ENCODE measurements around the gene BMPR2.
A peak's percentile ranks its signal among the peaks of the same experiment; 100 is the strongest.
"Not testable (repeated sequence)": the region's sequence is repeated elsewhere in the genome, so short reads cannot be mapped to it uniquely, and the experiment has no call there.

The BMPR2 gene

DNA sequence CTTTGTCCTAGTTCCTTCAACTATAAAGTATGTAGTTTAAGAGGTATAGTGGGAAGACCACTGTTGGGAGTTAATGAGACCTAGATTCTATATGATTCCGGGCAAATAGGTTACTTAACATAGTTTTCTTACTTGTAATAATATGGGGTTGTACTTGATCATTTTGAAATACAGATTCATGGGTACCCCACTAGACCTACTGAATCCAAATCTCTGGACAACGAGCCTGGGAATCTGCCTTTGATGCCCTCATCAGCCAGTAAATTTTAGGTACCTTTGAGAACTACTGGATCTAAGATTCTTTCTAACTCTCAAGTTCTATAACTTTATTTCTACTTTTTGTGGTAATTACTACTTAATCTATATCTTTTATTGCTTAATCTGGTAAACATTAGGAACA is 6.6 kb downstream of the BMPR2 start:
- DNase-seq: no peak

DNA sequence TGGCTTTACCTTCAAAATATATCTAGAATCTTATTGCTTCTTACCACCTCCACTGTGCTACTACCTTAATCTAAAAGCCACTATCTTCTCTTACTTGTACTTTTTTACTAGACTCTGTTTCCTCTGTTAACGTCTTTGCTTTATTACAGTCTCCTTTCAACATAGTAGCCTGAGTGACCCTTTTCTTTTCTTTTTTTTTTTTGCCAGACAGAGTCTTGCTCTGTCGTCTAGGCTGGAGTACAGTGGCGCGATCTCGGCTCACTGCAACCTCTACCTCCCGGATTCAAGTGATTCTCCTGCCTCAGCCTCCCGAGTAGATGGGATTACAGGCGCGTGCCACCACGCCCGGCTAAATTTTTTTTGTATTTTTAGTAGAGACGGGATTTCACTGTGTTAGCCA is 10.4 kb downstream of the BMPR2 start:
- not testable (repeated sequence) for DNase-seq

DNA sequence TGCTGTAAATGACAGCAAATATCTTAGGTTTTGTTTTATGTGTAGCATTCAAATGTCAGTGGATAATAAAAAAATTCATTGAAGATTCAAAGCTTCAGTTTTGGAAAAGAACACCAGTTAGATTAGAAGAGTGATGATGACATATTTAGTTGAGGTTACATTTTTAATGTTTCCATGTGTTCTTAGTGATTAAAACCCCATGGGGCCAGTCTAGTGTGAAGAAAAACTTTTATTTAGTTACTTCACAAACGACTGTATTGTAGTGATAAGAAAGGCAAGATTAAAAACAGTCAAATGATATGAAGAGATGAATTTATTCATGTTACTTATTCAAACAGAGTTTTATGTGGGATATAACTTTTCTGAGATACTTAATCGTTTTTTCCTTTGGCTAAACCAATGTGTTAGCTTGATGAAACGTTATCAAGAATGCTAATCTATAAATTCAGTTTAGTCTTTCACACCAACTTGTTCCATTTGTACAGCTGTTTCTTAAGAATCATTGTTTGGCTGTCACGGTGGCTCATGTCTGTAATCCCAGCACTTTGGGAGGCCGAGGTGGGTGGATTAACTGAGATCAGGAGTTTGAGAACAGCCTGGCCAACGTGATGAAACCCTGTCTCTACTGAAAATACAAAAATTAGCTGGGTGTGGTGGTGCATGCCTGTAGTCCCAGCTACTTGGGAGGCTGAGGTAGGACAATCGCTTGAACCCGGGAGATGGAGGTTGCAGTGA is 11.6 kb downstream of the BMPR2 start:
- DNase-seq: peak in 1 of 5 experiments; percentile 16

DNA sequence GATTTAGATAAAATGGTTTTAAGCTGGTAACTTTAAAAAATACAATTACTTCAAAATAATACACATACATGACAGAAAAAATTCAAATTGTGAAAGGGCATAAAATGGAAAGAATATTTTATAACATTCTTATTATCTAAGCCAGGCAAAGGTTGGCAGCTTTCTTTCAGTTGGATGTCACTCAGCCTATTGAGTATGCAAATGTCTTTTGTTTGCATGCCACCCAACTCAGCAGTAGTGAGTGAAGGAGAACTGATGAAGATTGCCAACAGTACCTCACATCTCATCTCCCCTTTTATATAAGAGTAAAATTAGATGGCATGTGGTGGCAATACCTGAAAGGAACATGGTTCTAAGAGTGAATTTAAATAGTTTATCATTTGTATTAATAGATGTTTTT is 24.8 kb downstream of the BMPR2 start:
- DNase-seq: peak in 1 of 5 experiments; percentile 21

DNA sequence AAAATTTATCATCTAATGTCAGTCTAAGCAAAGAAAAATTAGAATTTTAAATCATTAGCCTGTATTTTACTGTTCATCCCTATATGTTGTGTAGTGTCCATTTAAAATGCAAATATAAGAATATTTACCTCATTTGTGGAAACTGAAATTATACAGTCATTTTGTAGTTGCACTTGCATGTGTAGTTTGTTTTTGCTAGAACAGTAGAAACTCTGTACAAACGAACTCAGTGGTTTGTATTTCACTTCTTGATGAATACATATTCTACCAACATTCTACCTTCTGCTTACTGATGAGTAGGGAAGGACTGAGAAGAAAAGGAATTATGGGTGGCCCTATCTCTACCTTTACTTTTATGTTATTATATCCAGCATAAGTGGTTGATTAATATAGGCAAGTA is 29.7 kb downstream of the BMPR2 start:
- peak in 1 of 5 experiments; percentile 17 for DNase-seq

DNA sequence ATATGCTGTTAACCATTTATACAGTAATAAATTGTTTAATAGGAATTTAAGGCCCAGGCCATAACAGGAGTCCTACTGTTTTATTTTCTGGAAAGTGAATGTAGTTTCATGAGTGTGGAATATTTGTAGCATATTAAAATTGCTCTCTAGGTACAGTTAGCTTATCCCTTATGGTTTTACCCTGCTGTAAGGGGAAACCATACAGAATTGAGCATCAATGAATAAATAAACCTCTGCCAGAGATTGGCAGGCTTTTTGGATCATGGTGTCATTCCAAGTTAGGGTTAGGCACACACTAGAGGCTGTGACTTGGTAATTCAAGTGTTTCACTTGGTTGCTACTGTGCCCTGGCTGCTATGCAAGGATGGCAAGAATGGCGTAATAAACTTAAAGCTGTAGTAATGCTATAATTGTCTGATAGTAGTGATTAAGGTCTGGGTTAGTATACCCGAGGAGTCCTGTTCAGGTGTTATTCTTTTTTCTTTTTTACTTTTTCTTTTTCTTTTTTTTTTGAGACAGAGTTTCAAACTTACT is 30.4 kb downstream of the BMPR2 start:
- DNase-seq: no peak

DNA sequence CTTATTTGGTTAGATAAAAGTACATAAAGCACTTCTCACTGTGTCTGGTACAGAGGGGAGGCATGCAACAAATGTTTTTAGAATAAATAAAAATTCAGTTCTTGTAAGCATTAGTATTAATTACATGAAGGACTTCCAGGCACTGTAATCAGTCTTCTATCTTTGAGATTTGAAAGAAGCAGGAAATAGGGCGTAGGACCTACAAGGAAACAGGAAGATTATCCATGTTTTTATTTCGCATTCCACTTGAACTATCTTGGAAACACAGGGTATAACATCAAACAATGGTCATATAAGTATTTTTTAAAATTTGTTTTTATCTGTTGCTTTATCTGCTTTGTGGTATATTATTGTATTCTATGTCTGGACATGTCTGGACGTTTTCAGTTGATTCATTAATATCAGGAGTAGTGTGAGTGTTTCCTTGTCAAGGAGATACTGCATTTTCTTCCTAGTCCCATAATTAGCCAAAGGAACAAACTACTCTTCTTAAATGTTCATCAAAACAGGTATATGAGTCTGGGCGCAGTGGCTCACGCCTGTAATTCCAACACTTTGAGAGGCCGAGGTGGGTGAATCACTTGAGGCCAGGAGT is 32.5 kb downstream of the BMPR2 start:
- no peak for DNase-seq

DNA sequence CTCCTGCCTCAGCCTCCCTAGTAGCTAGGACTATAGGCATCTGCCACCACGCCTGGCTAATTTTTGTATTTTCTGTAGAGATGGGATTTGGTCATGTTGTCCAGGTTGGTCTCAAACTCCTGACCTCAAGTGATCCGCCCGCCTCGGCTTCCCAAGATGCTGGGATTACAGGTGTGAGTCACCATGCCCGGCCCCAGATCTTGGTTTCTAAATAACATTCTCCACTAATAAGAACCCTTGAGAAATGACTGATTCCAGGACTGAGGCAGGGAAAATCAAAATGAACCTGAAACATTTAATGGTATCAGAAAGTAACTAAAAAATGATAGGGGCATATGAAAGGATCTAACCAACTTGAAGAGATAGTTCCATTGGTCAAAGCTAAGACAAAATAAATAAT is 34.0 kb downstream of the BMPR2 start:
- DNase-seq: no peak

DNA sequence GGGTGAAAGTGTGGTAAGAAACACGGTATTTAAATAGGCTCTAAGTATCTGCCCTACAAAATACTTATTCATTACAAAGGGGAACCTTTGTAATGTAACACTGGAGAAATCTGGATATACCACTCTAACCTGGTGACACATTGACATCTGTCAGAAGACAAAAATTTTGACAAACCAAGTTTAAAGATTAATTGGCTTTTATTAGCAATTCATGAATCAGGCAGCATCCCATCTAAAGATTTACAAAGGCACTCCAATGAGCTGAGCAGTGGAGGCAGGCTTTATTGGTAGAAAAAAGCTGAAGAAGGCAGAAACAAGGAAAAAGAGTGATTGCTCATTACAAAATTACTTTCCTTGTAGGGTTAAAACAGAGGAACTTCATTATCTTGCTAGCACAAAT is 35.0 kb downstream of the BMPR2 start:
- no peak for DNase-seq

DNA sequence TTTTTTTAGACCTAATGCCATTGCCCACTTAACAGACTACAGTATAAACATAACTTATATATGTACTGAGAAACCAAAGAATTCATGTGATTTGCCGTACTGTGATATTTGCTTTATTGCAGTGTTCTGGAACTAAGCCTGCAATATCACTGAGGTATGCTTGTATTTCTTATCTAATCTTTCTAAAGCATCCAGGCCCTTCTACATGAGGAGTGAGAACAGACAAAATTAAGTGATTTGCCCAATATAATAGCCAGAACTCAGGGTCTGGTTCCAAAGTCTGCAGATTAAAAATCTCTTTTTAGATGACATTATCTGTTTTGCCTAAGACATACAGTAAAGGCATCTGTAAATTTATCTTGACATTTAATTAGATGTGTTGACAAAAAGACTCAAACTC is 41.9 kb downstream of the BMPR2 start:
- no peak for DNase-seq

DNA sequence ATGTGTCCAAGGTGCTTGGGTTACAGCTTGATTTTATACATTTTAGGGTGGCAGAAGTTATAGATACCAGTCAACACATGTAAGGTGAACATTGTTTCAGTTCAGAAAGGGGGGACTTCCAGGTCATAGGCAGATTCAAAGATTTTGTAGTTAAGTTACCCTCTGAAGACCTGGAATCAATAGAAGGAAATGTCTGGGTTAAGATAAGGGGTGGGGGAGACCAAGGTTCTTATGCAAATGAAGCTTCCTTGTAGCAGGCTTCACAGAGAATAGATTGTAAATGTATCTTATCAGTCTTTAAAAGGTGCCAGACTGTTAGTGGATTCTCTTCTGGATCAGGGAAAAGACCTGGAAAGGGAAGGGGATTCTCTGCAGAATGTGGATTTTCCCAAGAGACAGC is 42.4 kb downstream of the BMPR2 start:
- no peak for DNase-seq

DNA sequence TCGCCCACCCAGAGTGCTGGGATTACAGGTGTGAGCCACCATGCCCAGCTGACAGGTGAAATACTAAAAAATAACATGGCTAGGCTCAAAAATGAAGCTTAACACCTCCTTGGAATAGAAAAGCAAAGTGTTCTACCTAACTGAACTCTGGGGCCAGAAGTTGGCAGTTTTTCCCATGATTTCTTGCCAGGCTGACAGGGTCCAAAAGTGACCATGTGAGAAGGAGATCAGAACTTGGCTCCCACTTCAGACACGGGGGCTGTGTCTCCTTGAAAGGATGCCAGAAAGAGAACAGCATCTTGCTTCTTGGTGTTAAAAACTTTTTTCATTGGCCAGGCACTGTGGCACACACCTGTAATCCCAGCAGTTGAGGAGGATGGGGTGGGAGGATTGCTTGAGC is 47.0 kb downstream of the BMPR2 start:
- no peak for DNase-seq

DNA sequence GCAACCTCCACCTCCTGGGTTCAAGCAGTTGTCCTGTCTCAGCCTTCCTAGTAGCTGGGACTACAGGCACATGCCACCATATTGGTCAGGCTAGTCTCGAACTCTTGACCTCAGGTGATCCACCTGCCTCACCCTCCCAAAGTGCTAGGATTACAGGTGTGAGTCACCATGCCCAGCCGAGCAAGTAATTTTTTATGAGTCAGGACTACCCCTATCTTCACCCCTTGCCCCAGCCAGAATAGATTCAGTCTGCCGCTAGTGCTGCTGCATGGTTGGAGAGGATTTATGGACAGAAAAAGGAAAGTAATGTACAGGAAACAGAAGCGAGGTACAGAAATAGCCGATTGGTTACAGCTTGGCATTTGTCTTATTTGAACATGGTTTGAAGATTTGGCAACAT is 48.9 kb downstream of the BMPR2 start:
- no peak for DNase-seq

DNA sequence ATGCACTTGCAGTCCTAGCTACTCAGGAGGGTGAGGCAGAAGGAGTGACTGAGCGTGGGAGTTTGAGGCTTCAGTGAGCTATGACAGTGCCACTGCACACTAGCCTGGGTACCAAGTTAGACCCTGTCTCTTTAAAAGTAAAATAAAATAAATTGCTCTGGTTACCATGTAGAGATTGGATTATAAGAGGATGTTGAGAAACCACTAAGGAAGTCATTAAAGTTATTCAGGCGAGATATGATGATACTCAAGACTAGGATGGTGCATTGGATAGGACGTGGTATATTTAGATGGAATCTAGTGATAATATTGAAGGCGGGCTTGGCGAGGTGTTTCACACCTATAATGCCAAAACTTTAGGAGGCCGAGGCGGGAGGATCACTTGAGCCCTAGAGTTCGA is 50.6 kb downstream of the BMPR2 start:
- DNase-seq: peak in 1 of 5 experiments; percentile 24

DNA sequence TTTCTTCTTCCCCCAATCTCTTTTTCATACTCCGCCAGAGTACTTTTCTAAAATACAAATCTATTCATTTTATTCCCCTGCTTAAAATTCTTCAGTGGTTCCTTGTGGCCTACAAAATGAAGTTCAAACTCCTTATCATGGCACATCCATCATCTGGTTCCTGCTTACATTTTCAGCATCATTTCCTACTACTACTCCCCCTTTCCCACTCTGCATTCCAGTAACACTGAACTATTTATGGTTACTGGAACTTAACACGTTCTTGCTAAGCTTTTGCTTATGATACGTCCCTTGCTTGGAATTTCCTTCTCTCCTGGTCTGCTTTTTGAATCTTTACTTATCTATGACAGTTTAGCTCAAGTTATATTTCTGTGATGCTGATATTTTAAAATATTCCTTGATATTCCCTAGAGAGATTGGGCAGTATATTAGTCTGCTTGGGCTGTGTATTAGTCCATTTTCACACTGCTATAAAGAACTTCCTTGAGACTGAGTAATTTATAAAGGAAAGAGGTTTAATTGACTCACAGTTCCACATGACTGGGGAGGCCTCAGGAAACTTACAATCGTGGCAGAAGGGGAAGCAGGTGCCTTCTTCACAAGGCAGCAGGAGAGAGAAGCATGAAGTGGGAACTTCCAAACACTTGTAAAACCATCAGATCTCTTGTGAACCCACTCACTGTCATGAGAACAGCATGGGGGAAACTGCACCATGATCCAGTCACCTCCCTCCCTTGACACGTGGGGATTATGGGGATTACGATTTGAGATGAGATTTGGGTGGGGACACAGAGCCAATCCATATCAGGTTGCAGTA is 53.2 kb downstream of the BMPR2 start:
- DNase-seq: no peak

DNA sequence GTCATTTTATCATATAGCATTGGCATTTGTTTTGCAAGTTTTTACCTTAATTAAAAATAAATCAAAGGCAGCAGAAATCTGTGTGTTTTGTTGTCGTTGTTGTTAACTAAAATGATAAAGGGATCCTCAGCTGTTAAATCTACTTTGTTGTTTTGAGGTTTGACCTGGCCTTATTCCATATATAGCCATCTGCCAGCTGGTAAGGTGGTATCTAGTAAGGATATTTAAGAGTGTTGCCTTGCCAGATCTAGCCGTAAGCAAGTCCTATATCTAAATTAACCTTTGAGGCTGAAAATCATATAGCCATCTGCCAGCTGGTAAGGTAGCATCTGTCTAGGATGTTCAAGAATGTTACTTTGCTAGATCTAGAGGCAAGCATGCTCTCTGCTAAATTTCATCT is 56.6 kb downstream of the BMPR2 start:
- no peak for DNase-seq

DNA sequence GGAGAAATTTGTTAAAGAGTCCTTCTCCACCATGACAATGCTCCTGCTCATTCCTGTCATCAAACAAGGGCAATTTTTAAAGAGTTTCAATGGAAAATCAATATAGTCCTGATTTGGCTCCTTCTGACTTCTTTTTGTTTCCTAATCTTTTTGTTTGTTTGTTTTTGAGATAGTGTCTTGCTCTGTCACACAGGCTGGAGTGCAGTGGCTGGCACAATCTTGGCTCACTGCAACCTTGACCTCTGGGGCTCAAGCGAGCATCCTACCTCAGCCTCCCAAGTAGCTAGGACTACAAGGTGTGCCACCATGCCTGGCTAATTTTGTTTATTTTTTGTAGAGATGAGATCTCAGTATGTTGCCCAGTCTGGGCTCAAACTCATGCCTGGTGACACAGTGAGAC is 58.3 kb downstream of the BMPR2 start:
- DNase-seq: no peak

DNA sequence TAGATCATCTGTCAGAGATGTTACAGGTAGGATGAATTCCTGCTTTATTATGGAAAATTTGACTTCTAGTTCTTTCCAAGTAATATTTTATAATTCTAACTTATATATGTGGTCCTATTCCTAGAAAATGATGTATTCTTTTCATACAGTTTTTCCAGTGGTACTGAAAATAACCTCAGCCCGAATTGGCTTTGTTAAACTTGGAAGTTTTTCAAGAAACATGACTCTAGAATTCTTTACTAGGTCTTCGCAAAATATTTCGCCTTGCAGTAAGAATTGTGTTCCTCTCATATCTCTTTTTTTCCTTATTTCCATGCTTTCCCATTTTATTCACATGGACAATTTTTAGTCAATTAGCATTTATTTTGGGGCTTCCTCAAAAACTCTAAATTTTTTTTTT is 60.5 kb downstream of the BMPR2 start:
- no peak for DNase-seq

DNA sequence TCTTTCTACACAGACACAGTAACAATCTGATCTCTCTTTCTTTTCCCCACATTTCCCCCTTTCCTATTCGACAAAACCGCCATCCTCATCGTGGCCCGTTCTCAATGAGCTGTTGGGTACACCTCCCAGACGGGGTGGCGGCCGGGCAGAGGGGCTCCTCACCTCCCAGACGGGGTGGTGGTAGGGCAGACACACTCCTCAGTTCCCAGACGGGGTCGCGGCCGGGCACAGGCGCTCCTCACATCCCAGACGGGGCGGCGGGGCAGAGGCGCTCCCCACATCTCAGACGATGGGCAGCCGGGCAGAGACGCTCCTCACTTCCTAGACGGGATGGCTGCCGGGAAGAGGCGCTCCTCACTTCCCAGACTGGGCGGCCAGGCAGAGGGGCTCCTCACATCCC is 64.0 kb downstream of the BMPR2 start:
- DNase-seq: not testable (repeated sequence)

DNA sequence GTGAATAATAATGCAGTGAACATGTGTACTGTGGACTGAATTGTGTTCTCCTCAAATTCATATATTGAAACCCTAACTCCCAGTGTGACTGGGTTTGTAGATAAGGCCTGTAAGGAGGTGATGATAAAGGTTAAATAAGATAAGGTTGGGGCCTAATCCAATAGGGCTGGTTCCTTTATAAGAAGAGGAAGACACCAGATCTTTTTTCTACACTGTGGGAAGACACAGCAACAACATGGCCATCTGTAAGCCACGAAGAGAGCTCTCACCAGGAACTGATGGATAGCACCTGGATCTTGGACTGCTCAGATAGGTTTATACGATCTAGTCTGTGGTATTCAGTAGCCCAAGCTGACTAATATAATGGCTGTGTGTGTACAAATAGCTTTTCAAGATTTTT is 66.8 kb downstream of the BMPR2 start:
- no peak for DNase-seq

DNA sequence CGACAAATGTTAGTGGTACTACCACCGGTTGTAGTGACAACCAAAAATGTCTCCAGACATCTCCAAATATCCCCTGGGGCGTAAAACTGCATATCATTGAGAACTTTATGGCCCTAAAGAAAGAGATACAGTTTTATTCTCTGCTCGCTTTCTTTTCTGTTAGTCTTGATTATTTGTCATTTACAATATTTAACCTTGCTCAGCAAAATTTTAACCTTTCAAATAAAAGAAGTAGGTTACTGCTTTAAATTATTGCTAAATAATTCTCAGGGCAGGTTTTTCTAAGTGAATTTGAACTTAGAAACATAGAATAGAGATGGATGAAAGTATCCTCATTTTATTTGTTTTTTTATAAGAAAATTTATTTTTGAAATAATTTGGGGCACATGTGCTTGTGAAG is 67.9 kb downstream of the BMPR2 start:
- no peak for DNase-seq

DNA sequence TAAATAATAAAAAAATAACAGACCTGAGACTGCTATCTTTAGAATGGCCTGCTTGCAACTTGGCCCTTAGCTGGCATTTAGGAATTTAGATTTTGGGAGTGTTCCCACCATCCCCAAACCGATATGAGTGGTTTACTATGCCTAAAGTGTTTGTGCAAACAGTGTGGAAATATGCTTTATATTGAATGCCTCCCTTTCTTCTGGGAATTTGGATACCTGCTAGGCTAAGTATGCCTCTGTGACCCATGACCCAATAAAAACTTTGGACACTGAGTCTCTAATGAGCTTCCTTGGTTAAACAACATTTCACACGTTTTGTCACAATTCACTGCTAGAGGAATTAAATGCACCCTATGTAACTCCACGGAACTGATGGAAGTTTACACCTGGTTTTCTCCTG is 73.2 kb downstream of the BMPR2 start:
- DNase-seq: no peak

DNA sequence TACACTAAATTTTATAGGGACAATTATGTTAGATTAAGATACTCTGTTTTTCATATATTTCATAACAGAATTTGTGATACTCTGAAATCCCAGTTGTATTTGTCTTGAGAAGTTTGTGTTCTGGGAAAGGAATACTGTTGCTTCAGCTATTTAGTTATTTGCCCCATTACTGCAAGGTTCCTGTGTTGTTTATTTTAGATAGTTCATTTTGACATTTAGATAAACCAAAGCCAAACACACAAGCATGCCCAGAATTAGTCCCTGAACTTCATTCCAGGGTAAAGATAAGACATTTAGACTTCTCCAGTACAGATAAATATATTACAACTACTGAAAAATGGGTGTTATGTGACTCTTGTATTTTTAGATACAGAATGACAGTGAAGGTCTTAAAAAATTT is 74.7 kb downstream of the BMPR2 start:
- no peak for DNase-seq

DNA sequence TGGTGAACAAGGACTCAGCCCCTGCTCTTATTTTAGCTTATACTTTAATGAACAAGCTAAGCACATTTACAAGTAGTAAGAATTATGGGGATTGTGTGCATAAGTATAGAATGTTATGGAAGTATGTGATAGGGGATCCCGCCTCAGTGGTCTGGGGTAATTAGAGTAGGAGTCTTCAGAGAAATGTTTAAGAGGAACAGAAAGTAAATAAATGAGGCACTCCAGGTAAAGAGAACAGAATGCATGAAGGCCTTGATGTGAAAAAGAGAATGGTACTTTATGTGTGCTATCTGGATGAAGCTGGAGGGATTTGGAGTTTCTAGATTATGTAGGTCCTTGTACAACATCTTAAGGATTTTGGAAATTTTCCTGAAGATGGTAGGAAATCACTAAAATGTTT is 76.6 kb downstream of the BMPR2 start:
- DNase-seq: no peak

All from T-helper 2 cell (primary cell).